Measurements from ENCODE around the gene EXOC6. TPM values are rescaled to one million over a fixed set of nuclear protein-coding genes. Genes with fewer than 3 reads are reported as not detected.

EXOC6 gene
- polyA plus RNA-seq, 10 donors = 27.5 to 43.7 (median 33.2) TPM

DNA sequence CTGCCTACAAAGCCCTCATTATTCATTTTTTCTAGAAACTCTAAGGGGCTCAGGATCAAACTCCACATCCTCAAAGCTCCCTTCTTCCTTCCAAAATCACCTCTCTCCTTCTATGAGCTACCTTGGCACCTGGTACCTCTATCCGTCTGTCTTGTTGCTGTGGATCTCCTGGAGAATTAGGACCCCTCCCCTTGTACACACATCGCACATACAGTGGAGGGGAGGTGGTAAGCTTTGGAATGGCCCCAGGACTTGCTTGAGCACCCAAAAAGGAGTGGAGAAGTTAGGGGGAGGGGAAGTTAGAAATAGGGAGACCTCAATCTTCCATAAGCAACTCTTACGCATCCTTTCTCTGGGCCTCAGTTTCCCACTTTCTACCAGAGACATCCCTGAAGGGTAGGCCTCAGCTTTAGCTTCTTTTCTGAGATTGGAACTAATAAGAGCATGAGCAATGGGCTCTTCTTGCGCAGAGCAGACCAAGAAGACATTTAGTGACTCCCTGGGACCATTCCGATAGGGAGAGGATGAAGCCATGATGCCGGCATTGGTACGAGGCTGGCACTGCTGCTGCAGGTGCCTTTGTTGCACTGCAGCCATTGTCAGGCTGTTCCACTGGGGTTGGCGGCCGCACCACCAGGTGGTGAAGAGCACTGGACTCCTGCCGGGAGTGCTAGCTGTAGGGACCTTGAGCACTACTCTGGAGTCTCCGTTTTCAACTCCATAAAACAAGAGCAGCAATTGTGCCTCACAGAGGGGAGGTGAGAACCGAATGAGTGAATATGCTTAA is 216.7 kb downstream of the EXOC6 start:
- DNase-seq = no peak

DNA sequence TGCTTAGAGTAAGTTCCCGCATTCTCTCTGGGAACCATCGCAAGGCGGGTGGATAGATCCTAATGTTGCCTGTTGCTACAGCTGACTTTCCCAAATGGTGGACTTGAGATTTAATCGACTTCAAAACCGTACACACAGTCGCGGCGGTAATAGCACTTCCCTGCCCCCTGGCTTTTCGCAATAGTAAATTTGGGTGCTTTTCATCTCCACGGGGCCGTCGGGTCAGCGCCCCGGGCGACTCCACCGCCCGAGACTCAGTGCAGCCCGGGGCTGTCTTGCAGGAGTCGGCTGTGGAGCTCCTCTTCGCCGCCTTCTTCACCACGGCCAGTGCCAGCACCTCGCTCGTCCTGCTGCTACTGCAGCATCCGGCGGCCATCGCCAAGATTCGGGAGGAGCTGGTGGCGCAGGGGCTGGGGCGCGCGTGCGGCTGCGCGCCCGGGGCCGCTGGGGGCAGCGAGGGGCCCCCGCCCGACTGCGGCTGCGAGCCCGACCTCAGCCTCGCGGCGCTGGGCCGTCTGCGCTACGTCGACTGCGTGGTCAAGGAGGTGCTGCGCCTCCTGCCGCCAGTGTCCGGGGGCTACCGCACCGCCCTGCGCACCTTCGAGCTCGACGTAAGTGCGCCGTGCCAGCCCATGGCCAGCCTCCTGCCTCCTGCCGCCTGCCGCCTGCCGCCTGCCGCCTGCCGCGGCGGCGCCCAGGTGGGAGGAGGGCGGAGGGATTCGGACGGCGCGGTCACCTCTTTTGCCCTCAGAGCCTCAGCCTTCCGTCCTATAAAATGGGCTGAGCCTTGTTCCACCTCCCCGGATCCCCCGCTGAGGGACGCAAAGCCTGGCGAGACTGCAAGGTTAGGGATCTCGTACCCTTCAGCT is 217.6 kb downstream of the EXOC6 start:
- DNase-seq = peak in 1 of 3 donors; percentile 37

DNA sequence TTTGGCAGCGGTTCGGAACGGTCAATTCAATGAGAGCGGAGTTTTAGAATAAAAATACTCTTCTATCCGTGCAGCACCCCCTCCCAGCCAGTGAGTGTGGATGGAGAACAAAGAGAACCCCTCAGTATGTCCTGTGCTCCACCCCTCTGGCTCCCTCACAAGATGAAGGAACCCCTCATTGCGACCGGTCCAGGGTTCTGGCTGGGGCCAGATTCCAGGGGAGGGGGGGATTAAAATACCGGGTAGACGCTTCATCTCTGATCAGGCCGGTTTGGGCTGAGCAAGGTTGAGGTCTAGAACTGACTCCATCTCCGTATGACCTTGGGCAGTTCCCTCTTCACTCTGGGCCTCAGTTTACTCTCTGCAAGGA is 218.2 kb downstream of the EXOC6 start:
- no peak for DNase-seq

DNA sequence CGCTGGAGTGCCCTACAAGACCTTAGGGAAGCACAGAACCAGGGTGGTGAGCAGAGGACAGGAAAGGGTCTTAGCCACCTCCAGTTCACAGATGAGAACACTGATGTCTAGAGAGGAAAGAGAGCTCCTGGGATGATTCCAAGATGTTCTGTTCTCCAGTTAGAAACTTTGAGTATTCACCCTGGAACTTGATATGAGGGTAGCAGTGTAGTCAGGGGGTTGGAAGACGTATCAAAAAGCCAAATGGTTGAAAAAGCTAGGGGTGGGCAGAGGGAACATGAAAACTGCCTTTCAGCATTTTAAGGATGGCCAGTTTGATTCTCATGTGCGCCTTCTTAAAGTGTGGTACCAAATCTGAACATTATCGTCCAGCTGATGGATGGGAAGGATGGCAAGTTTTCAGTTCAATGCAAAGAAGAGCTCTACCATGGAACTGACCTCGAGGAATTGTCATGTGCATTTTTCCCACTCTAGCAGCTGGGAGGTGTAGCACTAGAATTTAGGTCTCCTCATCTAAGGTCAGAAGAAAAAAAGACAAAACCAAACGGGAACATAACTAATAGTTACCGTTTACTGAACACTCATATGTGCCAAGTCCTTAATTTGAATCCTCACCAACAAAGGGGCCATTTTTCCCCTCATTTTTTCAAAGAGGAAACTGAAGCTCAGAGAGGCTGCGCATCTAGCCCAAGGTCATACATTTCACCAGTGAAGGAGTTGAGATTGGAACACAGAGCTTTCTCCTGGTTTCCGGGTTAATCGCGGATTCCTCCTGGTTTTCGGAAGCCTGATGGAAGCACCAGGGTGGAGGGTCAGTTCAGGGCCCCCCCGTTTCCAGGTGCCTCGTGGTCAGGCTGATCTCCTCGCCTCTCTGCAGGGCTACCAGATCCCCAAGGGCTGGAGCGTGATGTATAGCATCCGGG is 219.4 kb downstream of the EXOC6 start:
- DNase-seq = no peak

- DNase-seq = peak in 1 of 3 donors; percentile 75
Observed at GRCh38 chr10:93068411-93069244, 220.3 kb downstream of the EXOC6 start.

DNA sequence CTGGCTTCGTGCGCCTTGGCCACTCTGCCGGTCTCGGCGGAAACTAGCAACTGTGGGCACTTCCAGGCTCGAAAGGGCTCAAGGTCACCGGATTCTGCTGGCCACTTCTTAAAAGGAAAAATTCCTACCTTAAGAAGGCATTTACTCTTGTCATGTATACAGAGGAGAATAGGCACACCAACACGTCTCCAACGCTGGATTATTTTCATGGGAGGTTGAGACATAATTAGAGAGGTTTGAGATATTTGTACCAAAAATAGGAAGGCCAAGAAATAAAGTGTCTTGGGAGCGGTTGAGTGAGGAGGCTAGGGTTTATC is 220.9 kb downstream of the EXOC6 start:
- DNase-seq = no peak

DNA sequence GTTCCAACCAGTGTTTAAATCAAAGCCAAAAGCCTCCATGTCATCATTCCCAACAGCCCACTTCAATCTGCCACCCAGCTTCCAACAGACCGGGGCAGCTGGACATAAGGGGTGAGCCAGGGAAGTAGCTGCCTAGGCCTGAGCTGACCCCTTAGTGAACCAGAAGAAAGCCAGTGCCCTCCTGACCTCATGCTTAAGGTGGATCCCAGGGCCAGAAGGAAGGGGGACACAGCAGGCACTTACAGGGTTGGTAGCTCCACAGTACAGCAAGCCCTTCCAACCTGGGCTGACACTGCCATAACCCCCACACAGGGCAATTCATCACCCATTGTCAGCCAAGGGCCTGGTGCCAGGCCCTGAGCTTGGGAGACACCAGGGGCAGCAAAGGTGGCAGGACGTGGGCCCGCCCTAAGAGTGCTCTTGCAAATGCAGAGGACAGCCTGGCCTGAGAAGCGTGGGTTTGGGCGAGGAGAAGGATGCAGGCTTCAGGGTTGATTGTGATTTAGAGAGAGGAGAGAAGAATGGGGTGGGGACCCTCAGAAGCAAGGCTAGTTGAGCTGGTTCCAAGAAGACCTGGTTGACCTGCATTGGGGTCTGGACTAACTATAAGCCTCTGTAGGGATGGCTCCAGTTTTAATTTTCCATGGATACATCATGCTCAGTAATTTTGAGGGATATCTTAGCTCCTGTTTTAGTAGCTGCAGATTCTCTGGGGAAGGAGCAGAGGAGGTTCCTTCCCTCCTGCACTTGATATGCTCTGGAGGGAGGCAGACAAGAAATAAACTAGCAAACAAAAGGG is 222.3 kb downstream of the EXOC6 start:
- no peak for DNase-seq

GRCh38 chr10:93071177-93071472 is 222.8 kb downstream of the EXOC6 start:
- DNase-seq = no peak

DNA sequence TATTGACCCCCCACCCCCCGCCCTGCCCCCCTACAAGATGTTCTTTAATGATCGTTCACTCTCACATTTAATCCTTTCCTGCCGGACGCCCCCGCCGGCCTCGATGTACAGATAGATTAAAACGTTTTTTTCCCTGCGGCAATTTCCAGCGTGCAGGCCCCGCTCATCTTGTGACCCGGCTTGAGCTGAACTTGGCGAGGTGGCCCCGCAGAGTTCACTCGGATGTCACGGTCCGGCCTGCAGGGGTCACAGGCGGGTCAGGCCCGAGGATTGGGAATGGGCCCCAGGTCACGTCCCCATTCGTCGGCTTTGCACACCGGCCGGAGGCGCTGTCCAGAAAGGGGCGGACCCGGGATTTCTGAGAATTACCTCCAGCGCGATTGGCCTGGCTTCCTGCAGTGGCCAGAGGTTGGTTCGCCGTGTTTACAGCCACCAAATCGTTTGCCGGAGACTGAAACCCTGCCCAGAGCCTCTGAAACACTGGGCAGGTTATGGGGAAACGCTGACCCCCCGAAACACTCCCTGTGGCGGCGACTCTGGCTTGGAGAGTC is 223.4 kb downstream of the EXOC6 start:
- peak in 1 of 3 donors; percentile 50 for DNase-seq

DNA sequence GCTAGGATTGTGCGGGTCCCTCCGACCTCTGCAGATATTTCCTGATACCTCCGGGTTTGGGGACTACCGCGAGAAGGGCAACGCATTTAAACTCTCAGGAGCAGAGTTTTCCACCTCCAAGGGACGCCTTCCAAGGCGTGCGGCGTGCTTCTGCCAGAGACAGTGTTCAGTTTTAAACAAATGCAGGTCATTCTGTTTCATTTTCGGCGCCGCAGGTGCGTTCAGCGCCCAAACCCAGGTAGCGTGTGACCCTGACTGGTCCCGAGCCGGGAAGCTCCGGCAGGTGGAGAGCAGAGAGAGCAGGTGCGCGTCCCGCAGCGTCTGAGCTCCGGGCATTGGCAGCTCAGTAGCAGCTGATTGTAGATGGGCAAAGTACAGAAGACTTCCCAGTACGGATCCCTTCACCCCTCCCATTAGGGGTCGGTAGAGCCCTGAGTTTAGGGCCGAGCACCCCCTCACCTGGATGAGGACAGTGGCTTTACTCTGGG is 223.9 kb downstream of the EXOC6 start:
- DNase-seq = no peak

DNA sequence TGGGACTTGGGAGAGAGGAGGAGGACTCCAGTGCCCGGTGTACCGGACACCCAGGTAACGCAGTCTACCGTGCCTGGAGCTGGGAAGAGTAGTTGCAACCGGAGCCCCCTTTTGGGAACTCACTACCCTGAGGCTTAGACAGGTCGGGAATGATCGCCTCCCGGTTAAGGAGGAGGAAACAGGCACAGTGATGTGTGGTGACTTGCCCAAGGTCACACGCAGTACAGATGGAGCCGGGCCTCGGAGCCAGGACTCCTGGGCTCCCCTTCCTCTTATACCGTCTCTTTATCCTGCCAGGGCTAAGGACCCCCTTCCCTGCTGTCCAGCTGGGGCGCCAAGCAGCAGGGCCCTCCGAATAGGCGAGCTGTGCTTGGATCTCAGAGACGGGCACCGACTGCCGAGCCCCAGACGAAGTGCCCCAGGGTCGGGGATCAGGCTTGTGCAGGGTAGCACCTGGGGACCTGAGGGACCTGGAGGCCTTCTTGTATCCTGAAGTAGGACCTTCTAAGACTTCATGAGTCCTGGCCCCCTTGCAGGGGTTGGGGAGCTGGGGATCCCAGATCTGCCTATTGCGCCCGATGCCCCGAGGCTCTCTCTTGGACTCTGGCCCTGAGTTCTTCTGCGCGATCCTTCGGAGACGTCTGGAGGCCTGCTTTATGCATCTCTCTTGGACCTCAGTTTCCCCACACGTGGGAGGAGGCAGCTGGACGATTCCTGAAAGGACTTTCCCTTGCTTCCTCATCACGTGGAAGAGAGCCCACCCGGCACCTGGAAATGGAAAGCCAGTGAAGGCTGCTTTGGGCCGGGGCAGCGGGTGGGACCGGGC is 224.6 kb downstream of the EXOC6 start:
- DNase-seq = no peak

DNA sequence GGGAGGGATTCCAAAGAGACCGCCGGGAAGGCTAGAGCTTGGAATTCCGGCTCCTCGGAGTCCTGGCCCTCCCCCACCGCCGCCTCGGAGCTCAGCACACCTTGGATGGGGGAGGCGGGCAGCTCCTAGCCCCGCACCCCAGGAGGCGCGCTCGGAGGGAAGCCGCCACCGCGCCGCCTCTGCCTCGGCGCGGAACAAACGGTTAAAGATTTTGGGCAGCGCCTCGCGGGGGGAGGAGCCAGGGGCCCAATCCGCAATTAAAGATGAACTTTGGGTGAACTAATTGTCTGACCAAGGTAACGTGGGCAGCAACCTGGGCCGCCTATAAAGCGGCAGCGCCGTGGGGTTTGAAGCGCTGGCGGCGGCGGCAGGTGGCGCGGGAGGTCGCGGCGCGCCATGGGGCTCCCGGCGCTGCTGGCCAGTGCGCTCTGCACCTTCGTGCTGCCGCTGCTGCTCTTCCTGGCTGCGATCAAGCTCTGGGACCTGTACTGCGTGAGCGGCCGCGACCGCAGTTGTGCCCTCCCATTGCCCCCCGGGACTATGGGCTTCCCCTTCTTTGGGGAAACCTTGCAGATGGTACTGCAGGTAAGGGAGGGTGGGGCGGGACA is 225.3 kb downstream of the EXOC6 start, which contains the start of gene CYP26A1:
Gene CYP26A1 (plus strand): TSS at position 355 of the 608 bp plus-strand sequence. CDS start 42 bp downstream, at position 397.
- no peak for DNase-seq

GRCh38 chr10:93074147-93074596 is 225.9 kb downstream of the EXOC6 start:
- peak in 1 of 3 donors; percentile 56 for DNase-seq

- peak in 1 of 3 donors; percentile 65 for DNase-seq
Observed at GRCh38 chr10:93074597-93075368, 226.5 kb downstream of the EXOC6 start.

DNA sequence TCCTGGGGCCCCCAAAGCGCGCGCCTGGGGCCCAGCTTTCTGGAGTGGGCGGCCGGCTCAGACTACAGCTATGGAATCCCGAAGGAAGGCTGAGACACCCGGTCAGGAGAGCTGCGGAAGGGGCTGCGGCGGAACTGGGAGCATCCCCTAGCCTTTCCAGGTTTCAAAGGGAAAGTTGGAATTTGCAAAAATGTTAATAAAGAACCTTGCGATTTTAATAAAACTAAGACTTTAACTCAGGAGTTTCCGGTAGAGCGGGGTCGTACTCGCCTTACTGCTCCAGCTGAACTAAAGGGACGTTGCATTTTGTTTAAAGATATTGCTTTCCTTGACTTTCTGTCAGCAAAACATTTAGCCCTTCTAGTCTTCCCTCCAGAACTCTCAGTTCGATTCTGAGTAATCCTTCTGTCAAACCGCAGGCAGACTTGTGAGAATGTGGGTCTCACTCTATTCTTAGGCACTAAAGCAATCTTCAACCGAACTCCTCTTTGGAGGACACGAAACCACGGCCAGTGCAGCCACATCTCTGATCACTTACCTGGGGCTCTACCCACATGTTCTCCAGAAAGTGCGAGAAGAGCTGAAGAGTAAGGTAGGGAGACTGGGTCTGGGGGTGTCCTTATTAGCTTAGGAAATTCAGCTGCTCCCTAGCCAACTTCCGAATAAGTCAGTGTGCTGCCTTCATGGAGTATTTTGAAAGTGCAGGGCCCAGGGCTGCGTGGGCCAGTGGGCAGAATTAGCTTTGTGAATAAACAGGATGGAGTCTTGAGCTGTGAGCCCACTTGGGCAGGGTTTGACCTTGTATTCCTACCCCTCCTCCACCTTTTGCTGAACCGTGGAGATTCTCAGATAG is 227.3 kb downstream of the EXOC6 start:
- no peak for DNase-seq

DNA sequence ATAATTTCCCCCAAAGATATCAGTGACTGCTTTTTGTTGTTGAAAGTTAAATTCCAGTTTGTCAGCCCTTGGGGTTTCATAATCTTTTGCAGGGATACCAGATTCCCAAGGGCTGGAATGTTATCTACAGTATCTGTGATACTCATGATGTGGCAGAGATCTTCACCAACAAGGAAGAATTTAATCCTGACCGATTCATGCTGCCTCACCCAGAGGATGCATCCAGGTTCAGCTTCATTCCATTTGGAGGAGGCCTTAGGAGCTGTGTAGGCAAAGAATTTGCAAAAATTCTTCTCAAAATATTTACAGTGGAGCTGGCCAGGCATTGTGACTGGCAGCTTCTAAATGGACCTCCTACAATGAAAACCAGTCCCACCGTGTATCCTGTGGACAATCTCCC is 228.6 kb downstream of the EXOC6 start:
- no peak for DNase-seq

All from muscle of back (tissue), 11 donors.